DOHH2 (cell line): Measurements from ENCODE around the gene MARVELD1.

Experiments used
- H3F3A ChIP-seq: fragments of 200-600 bp; sonication (generic), shearing (Covaris generic); 2 replicates; pipeline ENCODE4 v1.6.0; 2016; ENCODE audit warnings: antibody characterized with exemption, mild to moderate bottlenecking; ENCODE audit not compliant: control insufficient read depth, insufficient read depth
- H3K27ac ChIP-seq: fragments of 200-600 bp; sonication (generic); 2 replicates; pipeline ENCODE4 v1.5.1; 2014; ENCODE audit warnings: low read depth, mild to moderate bottlenecking, low read length, moderate library complexity
- H3K27me3 ChIP-seq: fragments of 200-600 bp; sonication (generic); 2 replicates; pipeline ENCODE4 v1.6.1; 2014; ENCODE audit warnings: mild to moderate bottlenecking, low read length, mixed read lengths; ENCODE audit not compliant: control insufficient read depth
- H3K36me3 ChIP-seq: fragments of 200-600 bp; sonication (generic); 2 replicates; pipeline ENCODE4 v1.6.1; 2014; ENCODE audit warnings: mild to moderate bottlenecking, low read length, moderate library complexity, mixed read lengths; ENCODE audit not compliant: control insufficient read depth
- H3K4me1 ChIP-seq: fragments of 200-600 bp; sonication (generic); 2 replicates; pipeline ENCODE4 v1.6.1; 2014; ENCODE audit warnings: mild to moderate bottlenecking, low read length, mixed read lengths; ENCODE audit not compliant: control insufficient read depth
- H3K4me2 ChIP-seq: fragments of 200-600 bp; sonication (generic); 2 replicates; pipeline ENCODE4 v1.6.0; 2014; ENCODE audit warnings: mild to moderate bottlenecking, low read length, moderate library complexity
- H3K4me3 ChIP-seq: fragments of 200-600 bp; sonication (generic); 2 replicates; pipeline ENCODE4 v1.5.1; 2014; ENCODE audit warnings: mild to moderate bottlenecking, low read length, mixed read lengths
- H3K79me2 ChIP-seq: fragments of 200-600 bp; sonication (generic); 2 replicates; pipeline ENCODE4 v1.6.1; 2014; ENCODE audit warnings: mild to moderate bottlenecking, low read length, mixed read lengths; ENCODE audit not compliant: control insufficient read depth
- H3K9me2 ChIP-seq: fragments of 200-600 bp; sonication (generic); replicated peaks from 2 replicates; pipeline ENCODE4 v1.6.1; 2014; ENCODE audit warnings: mild to moderate bottlenecking, low read length, mixed read lengths; ENCODE audit not compliant: control insufficient read depth
- H3K9me3 ChIP-seq: fragments of 200-600 bp; sonication (generic); 2 replicates; pipeline ENCODE4 v1.6.1; 2014; ENCODE audit warnings: antibody characterized with exemption, low read length, mixed read lengths; ENCODE audit not compliant: control insufficient read depth, insufficient read depth
- H4K20me1 ChIP-seq: fragments of 200-600 bp; sonication (generic); 2 replicates; pipeline ENCODE4 v1.6.0; 2014; ENCODE audit warnings: low read depth, mild to moderate bottlenecking, antibody characterized with exemption, low read length, moderate library complexity; ENCODE audit not compliant: control insufficient read depth, insufficient read depth
- CTCF ChIP-seq: fragments of 200-600 bp; sonication (generic); IDR thresholded peaks from one replicate; pipeline ENCODE4 v1.5.1; 2014; ENCODE audit warnings: antibody characterized with exemption, mild to moderate bottlenecking, low read depth, low read length; ENCODE audit not compliant: poor library complexity, severe bottlenecking
- EZH2phosphoT487 ChIP-seq: fragments of 200-600 bp; sonication (generic); IDR thresholded peaks from 2 replicates; pipeline ENCODE4 v1.6.1; 2017; ENCODE audit warnings: borderline replicate concordance, mild to moderate bottlenecking, antibody characterized with exemption, low read length, moderate library complexity, mixed read lengths

The MARVELD1 gene

GRCh38 chr10:97714401-97715258, 1.1 kb downstream of the MARVELD1 start:
- H3K9me2 ChIP-seq = no peaks in the 10 kb centered on the region
- peak overlapping the region; percentile 72 for H3K4me3 ChIP-seq
- H4K20me1 ChIP-seq = no peaks in the 10 kb centered on the region; the same call in 1 of the 2 replicates
- peak overlapping the region; percentile 80 for H3K4me2 ChIP-seq
- no peaks in the 10 kb centered on the region for H3F3A ChIP-seq
- peaks cover 14% of the 10 kb centered on the region for H3K4me1 ChIP-seq
- no peak overlapping the region for H3K27ac ChIP-seq
- no peaks in the 10 kb centered on the region for H3K9me3 ChIP-seq
- no peaks in the 10 kb centered on the region for H3K36me3 ChIP-seq
- no peak for TF ChIP-seq EZH2phosphoT487
- peak; percentile 27 for TF ChIP-seq CTCF
- no peaks in the 10 kb centered on the region; the same call in 1 of the 2 replicates for H3K79me2 ChIP-seq
- peaks cover 21% of the 10 kb centered on the region for H3K27me3 ChIP-seq

GRCh38 chr10:97715259-97715874, 1.8 kb downstream of the MARVELD1 start:
- H3K27ac ChIP-seq = no peak overlapping the region
- no peak for TF ChIP-seq EZH2phosphoT487
- no peak for TF ChIP-seq CTCF
- no peaks in the 10 kb centered on the region for H3F3A ChIP-seq
- no peaks in the 10 kb centered on the region; the same call in 1 of the 2 replicates for H4K20me1 ChIP-seq
- peaks cover 14% of the 10 kb centered on the region for H3K4me1 ChIP-seq
- no peaks in the 10 kb centered on the region for H3K9me2 ChIP-seq
- H3K36me3 ChIP-seq = no peaks in the 10 kb centered on the region
- no peaks in the 10 kb centered on the region for H3K9me3 ChIP-seq
- peak overlapping the region; percentile 80 for H3K4me2 ChIP-seq
- H3K4me3 ChIP-seq = 0 out of 2 replicates have a peak overlapping the region, but pooled peaks have one; percentile 72
- peaks cover 21% of the 10 kb centered on the region for H3K27me3 ChIP-seq
- no peaks in the 10 kb centered on the region; the same call in 1 of the 2 replicates for H3K79me2 ChIP-seq

GRCh38 chr10:97717627-97718026, 4.1 kb downstream of the MARVELD1 start:
- H3F3A ChIP-seq = no peaks in the 10 kb centered on the region
- peaks cover 14% of the 10 kb centered on the region for H3K4me1 ChIP-seq
- H3K27ac ChIP-seq = no peak overlapping the region
- TF ChIP-seq CTCF (no peak), EZH2phosphoT487 (no peak)
- H3K4me2 ChIP-seq = no peak overlapping the region
- H3K36me3 ChIP-seq = no peaks in the 10 kb centered on the region
- H3K4me3 ChIP-seq = no peak overlapping the region
- H3K27me3 ChIP-seq = peaks cover 19% of the 10 kb centered on the region
- no peaks in the 10 kb centered on the region for H3K9me2 ChIP-seq
- H3K79me2 ChIP-seq = no peaks in the 10 kb centered on the region; the same call in 1 of the 2 replicates
- no peaks in the 10 kb centered on the region; the same call in 1 of the 2 replicates for H4K20me1 ChIP-seq
- H3K9me3 ChIP-seq = no peaks in the 10 kb centered on the region
